GM18498 (cell line): ENCODE data around the gene YIF1B.
A peak's percentile ranks its signal among the peaks of the same experiment; 100 is the strongest.
"Not testable (repeated sequence)": the region's sequence is repeated elsewhere in the genome, so short reads cannot be mapped to it uniquely, and the experiment has no call there.

Source experiments
- ATAC-seq: cut with Tn5 transposase; IDR thresholded peaks from one replicate; pipeline ENCODE4 v1.9.1; 2021; ENCODE audit warnings: mild to moderate bottlenecking, moderate library complexity; ENCODE audit not compliant: unreplicated experiment

Gene YIF1B, protein sequence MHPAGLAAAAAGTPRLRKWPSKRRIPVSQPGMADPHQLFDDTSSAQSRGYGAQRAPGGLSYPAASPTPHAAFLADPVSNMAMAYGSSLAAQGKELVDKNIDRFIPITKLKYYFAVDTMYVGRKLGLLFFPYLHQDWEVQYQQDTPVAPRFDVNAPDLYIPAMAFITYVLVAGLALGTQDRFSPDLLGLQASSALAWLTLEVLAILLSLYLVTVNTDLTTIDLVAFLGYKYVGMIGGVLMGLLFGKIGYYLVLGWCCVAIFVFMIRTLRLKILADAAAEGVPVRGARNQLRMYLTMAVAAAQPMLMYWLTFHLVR

DNA sequence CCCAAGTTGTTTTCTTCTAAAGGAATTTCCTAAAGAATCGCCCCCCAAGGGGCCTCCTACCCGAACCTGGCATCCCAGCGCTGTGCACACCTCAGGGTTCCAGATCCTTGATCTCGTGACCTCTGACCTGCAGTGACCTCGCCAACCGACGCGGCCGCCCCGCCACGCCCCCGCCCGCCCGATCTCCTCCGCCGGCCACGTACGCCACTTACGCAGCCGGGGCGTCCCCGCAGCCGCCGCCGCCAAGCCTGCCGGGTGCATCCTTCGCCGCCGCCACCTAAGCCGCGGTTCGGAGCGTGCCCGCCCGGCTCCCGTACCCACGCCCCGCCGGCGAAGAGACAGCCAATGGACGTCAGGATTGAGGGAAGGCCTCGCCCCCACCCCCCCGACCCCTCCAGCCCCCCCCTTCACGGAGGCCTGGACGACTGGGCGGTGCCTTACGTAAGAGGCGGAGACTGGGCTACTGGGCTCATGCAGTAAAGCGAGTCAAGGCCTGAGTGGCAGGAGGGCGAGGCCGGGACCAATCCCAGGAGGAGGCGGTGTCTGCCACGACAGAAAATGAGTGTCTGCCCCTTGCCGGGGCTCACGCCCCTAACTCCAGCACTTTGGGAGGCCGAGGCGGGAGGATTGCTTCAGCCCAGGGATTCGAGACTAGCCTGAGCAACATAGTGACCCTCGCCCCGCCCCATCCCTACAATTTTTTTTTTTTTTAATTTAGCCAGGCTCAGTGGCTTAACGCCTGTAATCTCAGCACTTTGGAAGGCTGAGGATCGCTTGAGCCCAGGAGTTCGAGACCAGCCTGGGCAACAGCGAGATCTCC lies at the start of gene YIF1B:
Gene YIF1B, minus strand, starts transcription at position 291 of the 820 bp plus-strand sequence. Its CDS starts 30 bp downstream, at position 261.
- ATAC-seq, result peak; percentile 87

DNA sequence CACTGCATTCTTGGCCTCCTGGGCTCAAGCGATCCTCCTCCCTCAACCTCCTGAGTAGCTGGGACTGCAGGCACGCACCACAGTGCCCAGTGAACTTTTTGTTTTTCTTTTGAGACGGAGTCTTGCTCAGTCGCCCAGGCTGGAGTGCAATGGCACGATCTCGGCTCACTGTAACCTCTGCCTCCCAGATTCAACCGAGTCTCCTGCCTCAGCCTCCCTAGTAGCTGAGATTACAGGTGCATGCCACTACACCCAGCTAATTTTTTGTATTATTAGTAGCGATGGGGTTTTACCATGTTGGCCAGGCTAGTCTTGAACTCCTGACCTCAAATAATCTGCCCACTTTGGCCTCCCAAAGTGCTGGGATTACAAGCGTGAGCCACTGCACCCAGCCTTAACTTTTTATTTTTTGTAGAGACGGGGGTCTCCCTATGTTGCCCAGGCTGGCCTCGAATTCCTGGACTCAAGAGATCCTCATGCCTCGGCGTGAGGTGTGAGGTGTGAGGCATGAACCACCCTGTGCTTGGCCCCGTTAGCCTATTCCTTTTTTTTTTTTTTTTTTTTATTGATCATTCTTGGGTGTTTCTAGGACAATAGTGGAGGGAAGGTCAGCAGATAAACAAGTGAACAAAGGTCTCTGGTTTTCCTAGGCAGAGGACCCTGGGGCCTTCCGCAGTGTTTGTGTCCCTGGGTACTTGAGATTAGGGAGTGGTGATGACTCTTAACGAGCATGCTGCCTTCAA lies 47.4 kb upstream of the YIF1B start:
- not testable (repeated sequence) for ATAC-seq

DNA sequence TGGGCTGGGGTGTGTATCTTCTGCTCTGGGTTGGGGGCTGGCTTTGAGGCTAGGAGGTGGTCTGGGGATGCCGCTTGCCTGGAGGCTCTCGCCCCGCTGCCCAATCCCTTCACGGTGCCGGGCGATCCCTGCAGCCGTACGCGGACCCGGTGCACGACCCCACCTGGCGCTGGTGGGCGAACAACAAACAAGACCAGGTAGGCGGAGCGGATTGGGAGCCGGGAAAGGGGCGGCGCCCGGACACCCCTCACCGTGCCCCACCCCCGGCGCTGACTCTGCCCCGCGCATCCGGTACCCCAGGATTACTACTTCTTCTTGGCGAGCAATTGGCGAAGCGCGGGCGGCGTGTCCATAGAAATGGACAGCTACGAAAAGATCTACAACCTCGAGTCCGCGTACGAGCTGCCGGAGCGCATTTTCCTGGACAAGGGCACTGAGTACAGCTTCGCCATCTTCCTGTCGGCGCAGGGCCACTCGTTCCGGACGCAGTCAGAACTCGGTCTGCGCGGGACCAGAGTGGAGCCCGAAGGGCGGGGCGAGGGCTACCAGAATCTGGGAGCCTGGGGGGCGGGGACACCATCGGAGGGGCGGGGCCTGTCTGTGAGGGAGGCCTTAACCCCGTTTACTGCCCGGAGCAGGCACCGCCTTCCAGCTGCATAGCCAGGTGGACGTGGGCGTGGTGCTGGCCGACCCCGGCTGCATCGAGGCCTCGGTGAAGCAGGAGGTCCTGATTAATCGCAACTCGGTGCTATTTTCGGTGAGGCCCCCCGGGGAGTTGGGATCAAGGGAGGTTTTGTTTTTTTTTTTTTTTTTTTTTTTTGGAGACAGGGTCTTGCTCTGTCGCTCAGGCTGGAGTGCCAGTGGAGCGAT lies 46.6 kb upstream of the YIF1B start:
- no peak for ATAC-seq

DNA sequence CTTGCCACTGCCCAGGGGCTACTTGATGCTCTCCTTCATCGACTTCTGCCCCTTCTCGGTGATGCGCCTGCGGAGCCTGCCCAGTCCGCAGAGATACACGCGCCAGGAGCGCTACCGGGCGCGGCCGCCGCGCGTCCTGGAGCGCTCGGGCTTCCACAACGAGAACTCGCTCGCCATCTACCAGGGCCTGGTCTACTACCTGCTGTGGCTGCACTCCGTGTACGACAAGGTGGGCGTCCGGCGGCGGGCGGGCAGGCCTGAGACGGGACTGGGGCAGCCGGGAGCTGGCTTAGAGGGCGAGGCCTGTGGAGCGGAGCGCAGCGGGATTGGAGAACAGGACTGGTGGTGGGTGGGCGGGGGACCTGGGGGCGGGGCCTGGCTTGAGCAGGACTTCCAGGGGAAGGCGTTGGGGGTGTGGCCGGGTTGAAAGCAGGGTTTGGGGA lies 45.9 kb upstream of the YIF1B start:
- ATAC-seq, result no peak

DNA sequence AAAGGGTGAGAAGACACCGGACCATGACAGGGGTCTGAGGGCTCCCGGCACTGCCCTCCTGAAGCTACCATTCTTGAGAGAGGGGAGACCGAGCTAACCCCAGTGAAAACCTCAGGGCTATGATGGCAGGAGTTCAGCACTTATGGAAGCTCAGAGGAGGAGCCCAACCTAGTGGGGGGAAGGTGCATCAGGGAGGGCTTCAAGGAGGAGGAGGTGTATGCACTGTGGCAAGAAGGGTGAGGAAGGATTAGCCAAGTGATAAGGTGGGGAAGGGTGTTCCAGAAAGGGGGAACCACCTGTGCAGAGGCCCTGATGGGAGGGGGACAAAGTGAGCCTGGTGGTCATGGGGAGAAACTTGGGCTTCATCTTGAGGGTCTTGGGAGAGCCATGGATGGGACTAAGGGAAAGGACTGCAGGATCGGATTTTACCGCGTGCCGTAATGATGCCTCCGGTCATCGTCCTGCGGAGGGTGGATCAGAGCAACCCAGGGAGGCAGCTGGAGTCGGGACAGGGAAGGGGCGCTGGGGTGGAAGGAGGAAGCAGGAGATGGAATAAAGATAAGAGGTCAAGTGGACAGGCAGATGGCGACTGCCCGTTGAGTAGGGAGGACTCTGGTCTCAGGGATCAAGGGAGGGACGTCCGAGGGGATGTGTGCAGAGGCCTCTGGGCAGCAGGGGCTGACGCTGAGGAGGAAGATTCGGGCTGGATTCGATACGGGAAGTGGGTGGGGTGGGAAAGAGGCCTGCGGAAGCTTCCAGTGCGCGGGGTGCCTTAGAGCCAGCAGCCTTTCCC lies 45.3 kb upstream of the YIF1B start:
- ATAC-seq, result no peak

DNA sequence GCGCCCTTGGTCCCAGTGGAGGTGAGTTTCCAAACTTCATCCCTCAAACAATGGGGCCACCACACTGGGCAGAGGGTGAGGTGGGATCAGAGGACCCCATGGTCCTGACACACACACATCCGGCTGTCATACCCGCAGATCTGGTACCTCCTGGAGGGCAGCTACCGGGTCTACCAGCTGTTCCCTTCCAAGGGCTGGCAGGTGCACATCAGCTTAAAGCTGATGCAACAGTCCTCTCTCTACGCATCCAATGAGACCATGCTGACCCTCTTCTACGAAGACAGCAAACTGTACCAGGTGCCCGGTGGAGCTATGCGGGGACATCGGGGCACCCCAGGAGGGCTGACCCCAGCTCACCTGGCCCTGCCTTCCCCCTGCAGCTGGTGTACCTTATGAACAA lies 44.6 kb upstream of the YIF1B start:
- ATAC-seq, result no peak

DNA sequence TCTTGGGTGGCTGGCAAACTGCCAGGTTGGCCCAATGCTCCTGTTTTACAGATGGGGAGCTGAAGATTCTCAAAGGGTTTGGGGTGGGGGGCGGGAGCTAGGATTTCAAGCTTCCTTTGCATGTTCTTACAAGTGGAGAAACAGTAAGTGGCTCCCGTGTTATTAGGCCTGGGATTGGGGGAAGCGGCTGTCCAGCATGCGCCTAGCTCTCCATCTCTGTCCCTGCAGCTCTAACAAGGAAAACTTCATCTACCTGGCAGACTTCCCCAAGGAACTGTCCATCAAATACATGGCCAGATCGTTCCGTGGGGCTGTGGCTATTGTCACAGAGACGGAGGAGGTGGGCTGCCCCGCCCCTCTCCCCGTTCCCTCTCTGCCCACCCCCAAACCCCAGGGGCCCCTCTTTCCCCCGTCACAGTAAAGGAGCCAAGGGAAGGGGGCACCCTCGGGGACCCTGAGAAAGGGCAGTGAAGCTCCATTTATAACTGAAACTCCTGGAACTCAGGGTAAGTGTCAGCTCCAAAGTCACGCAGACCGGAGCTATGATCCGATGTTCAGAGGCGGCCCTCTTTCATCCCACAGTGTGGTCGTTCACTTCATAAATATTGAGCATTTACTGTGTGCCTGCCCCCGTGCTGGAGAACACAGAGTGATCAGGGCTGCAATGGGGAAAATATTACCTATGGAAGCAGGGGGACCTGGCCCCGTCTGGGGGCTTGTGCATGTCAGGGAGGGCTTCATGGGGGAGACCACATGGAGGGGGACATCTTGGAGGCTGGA lies 43.7 kb upstream of the YIF1B start:
- ATAC-seq, result no peak

DNA sequence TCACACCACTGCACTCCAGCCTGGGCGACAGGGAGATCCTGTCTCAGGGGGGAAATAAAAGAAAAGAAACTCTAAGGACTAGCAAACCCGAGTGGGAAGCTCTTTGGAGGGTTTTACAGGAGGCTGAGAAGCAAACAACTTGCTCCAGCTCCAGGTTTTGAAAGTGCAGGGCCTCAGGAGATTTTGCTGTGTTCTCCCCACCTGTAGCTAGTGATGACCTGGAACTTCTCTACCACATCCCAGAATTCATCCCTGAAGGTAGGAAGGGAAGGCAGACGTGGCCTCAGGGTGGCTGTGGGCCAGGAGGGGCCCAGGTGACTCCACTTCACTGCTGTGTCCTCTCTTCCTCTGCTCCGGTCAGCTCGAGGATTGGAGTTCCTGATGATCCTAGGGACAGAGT lies 42.3 kb upstream of the YIF1B start:
- ATAC-seq, result no peak

DNA sequence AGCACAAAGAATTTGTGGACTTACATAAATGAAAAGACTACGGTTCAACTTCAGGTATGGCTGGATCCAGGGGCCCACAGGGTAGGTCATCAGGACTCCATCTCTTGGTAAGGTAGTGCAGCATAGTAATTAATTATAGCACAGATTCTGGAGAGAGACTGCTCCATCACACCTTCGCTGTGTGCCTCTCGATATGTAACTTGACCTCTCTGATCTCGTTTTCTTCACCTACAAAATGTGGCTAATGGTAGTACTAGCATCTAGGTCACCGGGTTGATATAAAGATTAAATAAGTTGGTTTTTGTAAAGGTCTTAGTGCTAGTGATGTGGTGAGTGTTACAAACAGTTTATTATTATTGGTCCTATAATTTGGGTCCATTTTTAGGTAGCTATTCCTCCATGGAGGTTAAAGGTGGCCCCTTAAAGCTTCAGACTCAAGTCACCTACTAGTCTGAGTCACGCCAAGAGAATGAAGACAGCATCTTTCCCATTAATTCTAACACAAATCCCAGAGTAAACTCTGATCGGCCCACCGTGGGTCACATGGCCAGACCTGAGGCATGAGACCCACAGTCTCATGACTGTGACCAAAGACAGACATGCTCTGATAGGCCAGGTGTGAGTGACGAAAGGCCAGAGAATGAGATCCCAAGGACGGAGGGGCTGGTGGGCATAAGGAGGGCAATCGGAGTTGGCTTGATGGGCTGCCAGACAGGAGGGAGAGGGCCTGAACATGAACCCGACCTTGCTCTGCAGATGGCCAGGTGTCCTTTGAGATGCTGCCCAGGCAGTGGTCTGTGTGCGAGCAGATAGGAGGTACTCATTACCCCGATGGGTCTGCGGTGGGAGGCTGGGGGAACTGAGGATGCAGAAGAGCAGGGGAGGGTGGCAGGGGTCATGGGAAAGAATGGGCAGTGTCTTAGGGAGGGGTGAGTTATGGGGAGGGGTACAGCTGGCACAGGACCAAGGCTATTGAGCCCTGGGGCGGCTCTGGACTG lies 40.3 kb upstream of the YIF1B start:
- ATAC-seq, result no peak

DNA sequence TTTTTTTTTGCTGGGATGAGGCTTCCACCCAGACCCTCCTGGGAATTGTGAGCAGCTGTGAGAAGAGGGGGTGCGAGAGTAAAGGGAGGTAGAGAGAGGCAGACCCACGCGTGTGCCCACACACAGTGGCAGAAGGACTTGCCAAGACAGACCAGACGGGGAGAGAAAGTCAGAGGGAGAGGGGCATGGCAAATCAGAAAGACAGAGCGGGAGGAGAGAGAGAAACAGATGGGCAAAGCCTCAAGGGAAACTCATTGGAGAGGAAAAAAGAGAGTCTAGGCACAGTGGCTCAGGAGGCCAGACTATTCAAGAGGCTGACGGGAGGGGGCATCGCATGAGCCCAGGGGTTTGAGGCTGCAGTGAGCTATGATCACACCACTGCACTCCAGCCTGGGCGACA lies 36.9 kb upstream of the YIF1B start:
- no peak for ATAC-seq

DNA sequence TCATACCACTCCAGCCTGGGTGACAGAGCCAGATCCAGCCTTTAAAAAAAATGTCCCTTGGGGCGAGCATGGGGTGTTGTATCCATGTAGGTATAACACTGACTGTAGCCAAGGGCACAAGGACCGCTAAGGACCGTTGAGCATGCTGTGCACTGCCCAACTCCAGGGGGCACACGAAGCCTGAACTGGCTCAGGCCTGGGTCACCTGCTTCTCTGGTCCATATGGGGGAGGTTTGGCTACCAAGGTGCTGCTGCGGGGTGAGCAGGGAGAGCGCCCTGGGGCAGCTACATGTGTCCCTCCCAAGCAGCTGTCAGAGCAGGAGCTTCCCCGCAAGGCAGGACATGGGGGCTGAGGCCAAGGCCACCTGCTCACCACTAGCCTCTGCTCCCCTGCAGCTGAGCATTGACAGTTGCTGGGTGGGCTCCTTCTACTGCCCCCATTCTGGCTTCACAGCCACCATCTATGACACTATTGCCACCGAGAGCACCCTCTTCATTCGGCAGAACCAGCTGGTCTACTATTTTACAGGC lies 36.2 kb upstream of the YIF1B start:
- no peak for ATAC-seq

DNA sequence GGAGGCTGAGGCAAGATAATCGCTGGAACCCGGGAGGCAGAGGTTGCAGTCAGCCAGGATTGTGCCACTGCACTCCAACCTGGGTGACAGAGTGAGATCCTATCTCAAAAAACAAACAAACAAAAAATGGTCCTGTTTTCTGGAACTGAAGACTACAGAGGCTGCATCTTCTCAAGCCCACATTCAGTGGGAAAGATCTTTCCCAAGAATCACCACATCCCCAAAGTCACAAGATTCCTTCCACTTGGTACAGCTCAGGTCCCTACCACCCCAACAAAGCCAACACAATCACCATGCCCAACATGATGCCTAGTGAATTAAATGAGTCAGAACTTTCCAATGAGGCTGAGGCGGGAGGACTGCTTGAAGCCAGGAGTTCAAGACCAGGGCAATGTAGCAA lies 35.1 kb upstream of the YIF1B start:
- no peak for ATAC-seq

DNA sequence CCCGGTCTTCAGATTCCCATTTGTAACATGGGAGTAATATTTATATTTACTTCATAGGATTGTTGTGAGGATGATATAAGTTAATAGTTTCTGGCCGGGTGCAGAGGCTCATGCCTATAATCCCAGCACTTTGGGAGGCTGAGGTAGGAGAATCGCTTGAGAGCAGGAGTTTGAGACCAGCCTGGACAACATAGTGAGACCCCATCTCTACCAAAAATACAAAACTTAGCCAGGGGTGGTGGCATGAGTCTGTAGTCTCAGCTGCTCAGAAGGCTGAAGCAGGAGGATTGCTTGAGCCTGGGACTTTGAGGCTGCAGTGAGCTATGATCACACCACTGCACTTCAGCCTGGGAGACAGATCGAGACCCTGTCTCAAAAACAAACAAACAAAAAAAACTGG lies 31.1 kb upstream of the YIF1B start:
- ATAC-seq, result no peak

DNA sequence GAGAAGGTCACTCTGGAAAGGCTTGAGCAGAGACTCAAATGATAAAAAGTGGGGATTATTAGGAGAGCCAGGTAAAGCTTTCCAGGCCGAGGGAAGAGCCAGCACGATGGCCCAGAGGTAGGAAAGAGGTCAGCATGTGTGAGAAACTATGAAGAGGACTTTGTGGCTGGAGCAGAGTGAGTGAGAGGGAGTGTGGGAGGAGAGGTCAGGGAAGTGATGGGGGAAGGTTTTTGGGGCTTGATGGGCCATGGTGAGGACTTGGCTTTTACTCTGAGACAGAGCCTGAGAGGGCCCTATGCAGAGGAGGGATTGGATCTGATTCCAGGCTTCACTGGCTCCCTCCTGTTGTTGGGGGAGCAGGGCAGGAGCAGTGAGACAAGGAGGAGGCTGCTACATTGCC lies 25.2 kb upstream of the YIF1B start:
- ATAC-seq, result no peak

DNA sequence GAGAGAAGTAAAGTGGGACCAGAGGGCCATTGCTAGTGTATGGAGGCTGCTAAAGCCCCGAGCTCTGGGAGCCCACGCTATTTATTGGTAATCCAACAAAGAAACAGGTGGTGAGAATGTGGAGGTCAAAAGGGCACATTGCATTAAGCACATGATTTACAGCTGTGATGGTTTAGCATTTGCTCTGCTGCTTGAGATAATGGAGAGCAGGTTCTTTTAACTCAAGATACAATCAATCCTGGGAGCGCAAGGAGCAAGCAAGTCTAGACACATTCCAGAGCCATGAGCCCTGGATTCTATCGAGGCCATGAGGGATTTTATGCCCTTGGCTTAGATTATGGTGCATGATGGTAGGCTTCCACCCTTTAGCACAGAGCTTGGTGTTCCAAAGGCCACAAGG lies 23.3 kb upstream of the YIF1B start:
- ATAC-seq, result not testable (repeated sequence)

DNA sequence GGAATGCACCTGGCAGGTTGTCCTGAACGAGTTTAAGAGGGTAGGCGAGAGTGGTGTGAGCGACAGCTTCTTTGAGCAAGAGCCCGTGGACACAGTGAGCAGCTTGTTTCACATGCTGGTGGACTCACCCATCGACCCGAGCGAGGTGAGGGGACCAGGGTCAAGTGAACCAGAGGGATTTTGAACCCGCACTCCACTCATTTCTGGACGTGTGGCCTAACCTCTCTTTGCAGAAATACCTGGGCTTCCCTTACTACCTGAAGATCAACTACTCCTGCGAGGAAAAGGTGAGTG lies 21.6 kb upstream of the YIF1B start:
- no peak for ATAC-seq

DNA sequence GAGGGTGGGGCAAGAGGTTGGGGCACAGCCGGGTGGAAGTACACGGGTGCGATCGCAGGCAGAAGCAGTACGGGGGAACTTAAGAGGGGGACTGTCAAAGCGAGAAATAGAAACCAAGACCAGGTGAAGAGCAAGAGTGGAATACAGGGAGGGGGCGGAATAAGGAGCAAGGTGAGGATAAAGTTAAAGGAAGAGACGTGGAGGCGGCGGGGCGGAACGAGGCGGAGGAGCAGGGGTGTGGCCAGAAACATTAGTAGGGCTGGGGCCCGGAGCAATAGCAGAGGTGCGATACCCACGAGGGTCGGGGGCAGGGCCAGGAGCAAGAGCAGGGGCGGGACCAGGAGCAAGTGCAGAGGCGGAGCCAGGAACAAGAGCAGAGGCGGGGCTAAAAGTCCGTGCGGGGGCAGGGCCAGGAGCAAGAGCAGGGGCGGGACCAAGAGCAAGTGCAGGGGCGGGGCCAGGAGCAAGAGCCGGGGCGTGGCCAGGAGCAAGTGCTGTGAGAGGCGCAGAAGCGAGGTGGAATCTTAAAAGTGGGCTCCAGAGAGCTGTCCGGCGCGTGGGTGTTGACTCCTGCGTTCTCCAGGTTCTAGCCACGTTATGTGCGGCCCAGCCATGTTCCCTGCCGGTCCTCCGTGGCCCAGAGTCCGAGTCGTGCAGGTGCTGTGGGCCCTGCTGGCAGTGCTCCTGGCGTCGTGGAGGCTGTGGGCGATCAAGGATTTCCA lies 21.1 kb upstream of the YIF1B start:
- peak; percentile 58 for ATAC-seq
